TTC549 (cell line): ENCODE results near the gene LRP1B.

ENCODE experiments used
- FAIRE-seq: peaks from 2 replicates; lab custom pipeline; 2012; peaks lifted over from hg19 to GRCh38; lab: Jason Lieb, UNC

The LRP1B gene

DNA sequence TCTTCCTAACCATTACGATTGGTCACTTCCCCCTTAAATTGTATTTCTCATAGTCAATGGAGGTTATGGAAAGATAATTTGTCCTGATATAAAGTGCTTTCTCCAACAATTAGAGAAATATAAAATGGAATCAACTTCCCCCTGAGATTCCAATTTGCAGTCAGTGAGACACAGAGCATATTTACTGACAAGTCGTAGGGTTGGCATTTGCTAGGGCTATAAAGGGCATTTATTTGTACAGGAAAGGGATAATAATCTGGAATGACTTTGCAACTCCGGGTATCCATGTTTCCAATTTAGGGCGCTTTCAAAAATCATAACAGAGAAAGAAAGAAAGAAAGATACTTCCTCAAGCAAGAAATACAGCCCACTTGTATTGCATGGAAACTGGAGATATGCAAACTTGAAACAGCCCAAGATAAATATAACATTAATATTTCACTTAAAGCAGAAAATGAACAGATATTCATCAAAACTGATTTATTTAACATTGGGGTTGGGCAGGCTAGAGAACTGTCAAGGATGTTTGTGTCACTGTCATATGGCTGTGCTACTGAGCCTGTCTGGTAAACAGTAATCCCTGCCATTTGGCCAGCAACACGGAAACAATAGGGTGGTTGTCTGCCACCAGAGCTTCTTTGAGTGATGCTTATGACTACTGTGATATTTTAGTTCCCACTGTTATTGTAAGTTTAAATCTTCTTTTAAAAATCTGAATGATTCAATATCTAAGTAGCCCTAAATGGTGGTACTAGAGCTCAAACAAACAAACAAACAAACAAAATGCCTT lies 621.8 kb downstream of the LRP1B start:
- no peak for FAIRE-seq

DNA sequence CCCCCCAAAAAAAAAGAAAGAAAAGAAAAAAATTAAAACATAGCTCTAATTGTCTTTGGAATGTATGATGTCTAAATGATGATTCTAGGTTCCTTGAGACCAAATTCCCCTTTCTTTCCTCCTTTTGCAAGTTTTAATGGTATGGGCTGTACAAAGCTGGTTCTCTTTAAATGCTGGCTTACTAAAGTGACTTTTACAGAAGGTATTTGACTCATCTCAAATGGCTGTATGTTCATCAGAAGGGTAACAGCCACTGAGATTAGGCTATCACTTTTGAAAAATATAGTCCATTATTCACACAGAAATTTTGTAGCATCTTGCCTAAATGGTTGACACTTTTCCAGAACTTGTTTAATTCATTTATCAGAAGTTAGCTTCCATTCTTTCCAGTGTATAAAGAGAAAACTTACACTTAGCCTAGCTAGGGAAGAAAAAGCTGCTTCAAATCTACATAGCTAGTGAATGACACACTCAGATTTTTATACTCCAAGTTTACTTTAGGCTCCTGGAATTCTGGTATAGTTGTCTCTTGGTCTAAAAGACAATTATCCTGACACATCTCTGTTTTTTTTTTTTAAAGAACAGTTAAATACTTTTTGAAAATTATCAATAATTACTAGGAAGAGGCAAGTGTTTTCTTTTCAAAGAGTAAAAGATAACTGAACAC lies 622.6 kb downstream of the LRP1B start:
- FAIRE-seq = no peak

DNA sequence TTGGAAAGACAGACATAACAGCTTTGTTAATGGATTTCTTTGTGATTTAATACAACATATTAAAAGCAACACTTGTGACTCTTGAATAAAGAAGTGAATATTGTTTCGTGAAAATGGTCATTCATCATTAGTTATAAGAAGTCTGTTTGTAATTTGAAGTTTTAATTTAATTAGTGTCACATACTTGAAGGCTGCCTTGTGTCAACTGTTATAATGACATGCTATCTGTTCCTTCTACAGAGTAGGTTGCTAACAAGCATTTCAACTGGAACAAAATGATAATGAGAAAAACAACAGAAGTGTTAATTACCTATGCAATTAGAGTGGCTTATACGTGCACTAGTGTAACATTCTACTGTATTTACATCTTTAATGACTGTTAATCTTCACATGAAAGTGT lies 624.7 kb downstream of the LRP1B start:
- no peak for FAIRE-seq

DNA sequence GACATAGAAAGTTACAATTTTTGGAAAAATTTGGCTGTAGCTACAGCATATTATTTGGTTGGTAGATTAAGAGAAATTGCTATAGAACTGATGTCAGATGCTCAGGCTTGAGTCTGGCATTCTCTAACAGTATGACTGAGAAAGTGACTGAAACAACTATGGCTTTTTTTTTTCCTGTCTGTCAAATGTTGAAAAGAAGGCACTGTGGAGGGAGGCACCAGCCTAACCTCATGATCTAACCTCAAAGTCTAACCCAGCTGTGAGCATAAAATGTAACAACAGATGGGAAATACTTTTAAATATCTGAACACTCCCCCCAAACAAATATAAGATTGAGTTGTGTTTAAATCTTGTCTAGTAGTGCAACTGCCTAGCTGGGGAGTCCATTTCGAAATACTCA lies 629.1 kb downstream of the LRP1B start:
- no peak for FAIRE-seq

DNA sequence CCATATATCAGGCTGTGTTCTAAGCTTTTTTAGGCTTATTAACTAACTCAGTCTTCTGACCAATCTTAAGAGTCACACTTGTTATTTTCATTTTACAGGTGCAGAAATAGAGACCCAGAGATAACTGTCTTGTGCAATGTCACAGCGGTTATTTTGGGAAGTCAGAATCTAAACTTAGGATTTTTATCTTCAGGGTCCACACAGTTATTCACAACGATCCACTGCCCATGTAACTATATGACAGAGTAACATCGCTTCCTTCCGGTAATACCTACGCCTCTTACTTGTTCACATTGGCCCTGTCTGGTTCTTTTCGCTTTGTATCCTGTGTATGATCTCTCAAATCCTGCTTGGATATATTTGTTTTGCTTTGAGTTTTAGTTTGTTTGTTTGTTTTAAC lies 631.7 kb downstream of the LRP1B start:
- FAIRE-seq = no peak

DNA sequence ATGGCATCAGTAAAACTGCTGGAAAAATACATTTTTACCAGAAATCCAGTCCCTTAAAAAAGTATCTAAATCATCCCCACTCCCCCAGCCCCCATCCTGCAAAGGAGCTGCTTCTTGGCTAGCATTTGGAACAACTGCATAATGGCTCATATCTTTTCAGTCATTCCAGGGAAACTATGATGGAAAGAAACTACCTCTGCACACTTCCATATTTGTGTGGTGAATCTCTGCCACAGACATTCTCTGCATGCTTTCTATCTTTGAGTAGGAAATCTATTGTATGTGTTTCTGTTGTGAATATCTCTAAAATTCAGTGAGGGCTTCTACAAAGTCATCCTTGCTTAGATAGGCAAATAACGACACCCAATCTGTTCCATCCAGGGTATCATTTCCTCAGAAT lies 632.3 kb downstream of the LRP1B start:
- no peak for FAIRE-seq

DNA sequence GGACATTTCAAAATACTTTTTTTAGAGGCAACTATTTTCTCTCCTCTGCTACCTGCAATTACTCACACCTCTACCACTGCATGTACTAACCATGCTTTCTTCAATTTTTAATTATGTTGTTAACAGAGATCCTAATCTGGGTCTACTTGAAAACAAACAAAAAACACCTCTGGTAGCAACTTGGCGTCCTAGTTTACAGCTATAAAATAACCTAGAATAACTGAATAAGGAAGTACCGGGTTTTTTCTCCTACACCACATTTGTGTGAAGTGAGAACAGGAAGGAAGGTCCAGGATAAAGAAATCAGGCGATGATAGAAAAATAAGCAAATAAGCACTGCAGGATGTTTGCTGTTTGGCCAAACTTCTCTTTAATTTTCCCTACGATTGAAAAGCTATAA lies 633.5 kb downstream of the LRP1B start:
- FAIRE-seq = no peak

DNA sequence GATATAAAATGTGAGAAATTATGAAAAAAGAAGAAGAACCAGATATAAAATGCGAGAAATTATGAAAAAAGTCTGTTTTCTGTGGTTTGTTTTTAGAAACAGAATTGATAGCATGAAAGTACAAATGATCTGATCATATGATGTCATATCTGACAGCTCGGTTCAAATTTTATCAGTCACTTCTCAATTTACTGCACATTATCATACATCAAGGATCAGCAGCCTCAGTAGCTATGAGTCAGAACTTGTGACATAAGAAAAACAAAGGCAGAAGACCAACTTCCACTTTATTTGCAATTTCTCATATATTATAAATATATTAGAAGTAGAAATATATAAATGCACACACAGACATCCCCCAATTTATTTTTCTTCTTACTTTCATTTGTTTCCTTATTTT lies 634.0 kb downstream of the LRP1B start:
- no peak for FAIRE-seq

DNA sequence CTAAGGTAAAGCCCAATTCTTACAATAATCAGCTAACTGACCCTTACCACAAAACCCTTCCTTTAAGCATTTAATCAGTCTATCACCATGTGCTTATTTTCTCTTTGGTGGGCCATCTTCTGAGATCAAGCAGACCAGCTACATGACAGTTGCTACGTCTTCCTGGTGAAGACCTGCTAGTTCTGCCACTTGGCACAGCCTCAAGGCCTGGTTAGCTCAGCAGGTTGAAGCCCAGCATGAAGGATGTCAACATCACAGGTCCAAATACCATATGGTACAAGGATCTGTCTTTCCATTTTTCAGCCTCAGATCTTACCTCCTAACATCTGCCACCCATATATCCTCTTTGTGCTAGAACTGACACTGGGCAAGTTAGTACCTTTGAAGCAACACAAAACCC lies 636.9 kb downstream of the LRP1B start:
- FAIRE-seq = no peak

DNA sequence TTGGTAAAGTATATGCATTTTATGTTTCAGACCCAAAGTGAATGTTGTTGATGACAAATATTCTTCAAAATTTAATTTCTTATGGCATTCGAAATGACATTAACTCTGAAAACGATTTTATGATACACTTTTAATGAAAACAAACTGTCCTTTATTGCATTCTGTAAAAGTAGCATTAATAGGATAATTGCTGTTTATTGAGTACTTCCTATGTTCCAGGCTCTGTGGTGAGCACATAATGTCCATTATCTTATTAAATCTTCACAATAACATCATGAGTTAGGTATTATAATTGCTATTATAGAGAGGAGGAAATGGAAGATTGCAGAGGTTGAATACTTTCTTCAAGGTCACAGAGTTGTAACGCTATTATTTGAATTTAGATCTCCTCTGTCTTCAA lies 638.0 kb downstream of the LRP1B start:
- no peak for FAIRE-seq

DNA sequence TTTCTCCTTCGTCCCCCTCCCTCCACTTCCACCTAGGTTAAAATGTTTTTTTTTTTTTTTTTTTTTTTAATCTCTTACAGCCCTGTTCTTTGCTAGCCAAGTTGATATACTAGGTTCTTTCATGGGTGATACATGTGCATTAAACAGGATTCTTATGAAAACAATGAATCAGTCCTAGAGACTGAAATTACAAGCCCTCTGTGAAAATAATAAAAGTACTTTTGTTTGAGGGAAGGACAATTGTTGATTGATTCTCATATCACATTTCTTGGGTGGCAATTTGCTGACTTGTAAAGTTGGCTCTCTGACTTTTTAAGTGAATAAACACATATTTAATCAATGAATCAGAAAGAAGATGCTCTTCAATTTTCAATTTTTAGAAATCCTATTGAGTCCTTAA lies 639.9 kb downstream of the LRP1B start:
- FAIRE-seq = no peak

DNA sequence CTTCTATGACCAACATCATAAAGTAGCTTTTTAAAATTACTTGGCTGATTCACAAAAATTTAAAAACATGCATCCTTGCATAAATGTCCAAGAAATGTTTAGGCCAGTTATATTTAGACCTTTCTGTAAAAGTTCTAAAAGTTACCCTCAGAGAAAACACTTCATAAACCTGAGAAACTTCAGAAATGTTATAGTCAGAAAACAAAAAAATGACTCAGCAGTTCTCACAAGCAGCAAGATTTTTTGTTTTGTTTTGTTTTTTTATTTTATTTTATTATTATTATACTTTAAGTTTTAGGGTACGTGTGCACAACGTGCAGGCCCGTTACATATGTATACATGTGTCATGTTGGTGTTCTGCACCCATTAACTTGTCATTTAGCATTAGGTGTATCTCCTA lies 648.1 kb downstream of the LRP1B start:
- no peak for FAIRE-seq

DNA sequence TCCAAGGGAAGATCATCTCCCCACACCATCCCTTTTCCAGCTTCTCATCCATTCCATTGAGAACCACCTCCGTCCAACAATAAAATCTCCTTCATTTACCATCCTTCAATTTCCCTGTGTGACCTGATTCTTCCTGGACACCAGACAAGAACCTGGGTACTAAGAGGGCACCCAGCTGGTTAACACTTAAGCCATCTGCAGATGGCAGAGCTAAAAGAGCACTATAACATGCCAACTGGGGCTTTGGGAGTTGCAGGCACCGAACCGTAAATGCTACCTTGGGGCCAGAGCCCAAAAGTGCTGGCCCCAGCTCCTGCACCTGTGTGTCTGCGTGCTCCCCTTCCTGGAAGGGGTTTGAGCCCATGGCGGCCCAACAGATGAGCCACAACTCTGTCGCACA lies 655.0 kb downstream of the LRP1B start:
- no peak for FAIRE-seq

DNA sequence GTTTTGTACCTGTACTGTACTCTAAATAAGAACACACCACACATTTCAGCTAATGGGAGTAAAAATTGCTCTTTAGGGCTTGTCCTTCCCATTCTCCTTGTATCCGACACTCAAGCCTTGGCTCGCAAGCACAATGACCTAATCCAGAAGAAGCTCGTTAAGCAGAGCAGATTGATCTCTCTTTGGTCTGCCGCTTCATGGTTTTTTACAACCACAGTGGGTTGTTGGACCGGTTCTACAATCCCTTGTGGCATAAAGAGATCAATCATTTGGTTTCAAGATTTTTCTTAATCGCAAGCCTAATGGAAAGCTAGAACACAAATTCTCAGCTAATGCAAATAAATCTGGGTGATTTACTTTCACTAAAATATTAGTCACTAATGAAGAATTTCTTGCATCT lies 662.1 kb downstream of the LRP1B start:
- FAIRE-seq = no peak

DNA sequence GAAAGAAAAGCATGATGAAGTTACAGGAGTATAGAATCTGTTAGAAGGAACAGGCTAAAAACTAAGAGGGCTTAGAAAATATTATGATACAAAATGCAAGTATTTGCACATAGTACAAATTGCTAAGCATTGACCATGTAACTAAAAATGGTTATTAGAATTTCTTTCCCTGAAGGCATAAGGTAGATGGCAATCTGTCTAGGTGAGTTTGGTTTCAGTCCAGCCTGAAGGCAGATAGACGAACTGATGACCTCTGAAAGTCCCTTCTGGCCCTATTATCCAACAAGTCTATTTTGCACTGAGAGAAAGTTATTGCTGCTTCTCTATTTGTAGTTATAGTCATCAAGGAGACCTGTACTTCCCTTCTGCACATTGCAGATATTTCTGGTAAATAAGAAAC lies 663.5 kb downstream of the LRP1B start:
- FAIRE-seq = no peak

DNA sequence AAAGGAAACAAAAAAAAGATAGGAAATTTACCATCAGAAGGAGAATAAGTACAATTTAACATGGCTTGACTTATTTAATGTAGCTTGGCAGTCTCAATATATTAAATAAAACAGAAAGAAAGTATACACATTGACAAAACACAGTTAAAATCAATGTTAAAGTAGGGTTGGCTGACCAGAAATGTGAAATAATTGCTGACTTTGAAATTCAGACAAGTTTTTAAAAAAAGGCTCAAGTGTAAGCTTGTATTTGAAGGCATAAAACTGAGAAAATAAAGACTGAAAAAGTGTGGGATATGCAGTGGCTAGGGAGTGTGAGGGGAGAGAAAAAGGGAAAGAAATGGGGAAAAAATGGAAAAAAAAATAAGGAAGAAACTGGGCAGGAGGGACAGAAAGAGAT lies 665.8 kb downstream of the LRP1B start:
- FAIRE-seq = no peak

DNA sequence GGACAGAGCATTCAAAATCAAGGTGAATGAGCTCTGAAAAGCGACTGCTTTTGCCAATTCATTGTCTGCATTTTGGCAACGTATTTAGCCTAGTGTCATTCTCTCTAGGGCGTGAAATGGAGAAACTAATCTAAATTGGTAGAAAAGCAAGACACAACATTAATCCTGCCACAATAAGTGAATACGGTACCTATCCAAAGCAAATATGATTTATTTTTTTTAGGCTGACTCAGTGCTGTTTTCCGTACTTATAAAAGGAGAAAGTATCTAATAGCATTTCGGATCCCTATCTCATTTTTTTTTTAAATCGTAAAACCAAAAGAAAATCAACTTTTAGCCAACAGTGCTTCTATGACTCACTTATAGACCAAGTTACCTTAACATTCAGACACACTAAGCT lies 672.5 kb downstream of the LRP1B start:
- no peak for FAIRE-seq

DNA sequence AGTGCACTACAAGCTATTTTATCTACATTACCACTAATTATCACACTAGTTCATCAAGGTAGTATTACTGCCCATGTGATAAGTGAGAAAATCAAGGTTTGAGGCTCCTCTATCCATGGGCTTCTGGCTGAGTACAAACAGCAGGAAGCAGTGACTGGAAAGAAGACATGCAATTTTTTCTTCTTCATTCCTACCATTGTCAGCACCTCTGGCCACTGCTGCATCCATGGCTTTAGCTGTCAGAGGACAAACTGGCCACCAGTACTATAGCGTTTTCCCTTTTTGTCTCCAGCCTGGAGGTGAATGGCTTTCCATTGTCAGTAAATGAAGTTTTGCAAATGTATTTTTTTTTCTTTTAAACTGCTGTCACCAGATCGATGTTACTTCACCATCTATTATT lies 674.9 kb downstream of the LRP1B start:
- no peak for FAIRE-seq

DNA sequence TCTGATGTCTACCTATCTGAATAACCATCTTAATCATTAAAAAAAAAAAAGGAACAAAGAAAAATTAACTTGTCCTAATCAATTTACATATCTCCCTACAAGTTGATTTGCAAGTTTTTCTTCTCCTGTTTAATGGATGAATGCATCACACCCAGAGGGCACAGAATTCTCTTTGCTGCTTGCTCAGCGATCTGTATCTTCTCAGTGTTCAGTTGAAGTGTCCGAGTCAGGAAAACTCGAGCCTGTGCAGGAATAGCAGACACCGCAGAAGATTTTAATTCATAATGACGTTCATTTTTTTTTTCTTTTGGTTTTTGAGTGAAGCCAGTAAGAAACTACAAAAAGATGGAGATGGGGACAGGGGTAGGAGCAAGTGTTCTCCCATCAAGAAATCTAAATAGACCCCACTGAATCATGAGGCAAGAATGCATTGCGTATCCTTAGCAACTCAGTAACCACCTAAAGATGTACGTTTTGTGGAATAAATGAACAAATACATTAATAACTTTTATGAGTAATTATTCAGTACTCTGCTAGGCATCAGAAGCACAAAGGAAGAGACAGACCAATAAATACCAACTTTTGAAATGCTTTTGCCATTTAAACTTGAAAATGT lies 675.5 kb downstream of the LRP1B start:
- no peak for FAIRE-seq

DNA sequence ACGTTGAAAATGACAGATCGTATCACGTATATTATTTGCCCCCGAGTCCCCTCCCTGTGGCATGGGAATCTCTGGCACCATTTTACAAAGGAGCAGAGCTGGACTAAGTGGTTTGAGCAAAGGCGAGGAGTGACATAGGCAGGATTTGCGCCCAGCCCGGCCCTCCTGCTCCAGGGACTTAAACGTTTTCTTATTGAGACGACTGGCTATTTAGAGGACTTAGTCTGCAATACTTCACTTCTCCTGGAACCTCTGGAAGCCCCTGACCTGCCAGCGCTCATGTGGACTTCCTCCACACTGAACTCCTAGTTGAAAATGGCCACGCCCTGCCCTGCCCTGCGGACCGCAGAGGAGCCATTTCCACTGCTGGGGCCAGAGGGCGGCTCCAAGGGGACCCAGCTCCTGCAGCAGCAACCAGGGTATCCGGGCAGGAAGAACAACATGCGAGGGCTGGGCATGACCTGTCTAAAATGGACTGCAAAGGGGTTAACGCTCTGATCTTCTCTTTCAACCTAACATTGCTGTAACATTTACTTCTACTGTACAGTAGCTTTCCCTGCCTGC lies 690.7 kb downstream of the LRP1B start:
- FAIRE-seq = no peak

DNA sequence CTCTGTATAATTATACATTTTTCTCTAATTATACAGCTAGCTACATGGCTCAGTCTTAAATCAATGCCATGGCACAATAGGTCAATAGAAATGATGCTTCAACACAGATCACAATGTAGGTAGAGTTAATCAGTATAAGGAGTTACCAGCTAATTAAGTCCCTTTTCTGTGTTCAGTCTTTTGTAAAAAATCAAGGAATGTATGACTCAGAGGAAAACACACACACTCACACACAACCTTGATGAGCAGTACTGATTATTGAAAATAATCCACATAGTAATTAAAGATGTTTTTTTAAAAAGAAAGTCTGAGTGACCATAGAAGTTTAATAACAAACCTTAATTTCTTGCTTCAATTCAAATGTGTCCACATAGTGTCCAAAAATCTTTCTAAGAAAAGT lies 691.3 kb downstream of the LRP1B start:
- no peak for FAIRE-seq

DNA sequence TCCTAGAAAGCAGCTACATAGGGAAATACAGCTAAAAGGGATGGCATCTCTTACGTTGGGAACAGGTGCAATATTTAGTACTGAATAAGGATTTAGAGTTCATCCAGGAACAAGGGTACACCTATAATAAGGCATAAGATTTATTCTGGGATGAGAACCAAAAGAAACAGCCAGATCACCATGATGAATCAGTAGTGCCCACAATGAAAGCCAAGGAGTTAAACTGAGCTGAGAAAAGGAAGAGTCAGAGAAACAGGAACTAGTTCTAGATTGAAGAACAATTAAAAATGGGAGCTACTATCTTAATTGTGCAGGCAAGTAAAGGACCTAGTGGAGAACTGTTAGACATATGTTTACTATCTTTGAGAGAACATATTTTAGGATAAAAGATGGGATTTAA lies 692.3 kb downstream of the LRP1B start:
- no peak for FAIRE-seq

DNA sequence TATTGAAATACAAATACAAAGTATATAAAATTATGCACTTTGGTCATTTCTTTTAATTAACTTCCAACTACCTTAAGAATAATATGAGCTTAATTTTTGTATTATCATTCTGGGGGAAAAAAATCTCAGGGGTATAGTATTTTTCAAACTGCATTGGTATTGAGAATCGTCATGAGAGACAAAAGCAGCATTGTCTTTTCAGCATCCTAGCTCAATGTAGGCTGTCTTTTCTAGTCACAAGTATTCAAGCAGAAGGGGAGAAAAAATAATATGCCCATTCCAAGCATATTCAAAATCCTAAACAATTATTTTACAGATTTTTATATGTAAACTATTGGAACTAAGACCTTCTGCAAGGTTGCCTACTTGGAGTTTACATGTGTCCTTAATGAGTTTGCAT lies 693.3 kb downstream of the LRP1B start:
- FAIRE-seq = no peak

DNA sequence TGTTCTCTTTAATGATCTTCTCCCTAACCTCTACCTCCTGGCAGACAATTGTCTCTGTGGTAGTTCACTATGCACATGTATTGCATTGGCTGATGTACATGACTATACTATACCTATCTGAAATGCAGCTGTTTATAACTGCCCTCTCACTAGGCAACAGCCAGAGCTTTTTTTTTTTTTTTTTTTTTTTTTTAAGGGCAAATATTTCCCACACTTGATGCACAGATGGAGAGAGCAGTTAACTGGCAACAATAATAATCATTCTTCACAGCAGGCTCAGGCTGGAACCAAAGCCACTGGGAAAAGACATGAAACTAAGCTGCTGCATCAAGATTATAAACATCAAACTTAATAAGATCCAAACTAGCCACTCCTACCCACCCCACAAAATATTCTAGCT lies 707.7 kb downstream of the LRP1B start:
- FAIRE-seq = no peak
